NCI-H446 (cell line): ENCODE measurements around the gene NPY4R2.
"Not testable (repeated sequence)": the region's sequence is repeated elsewhere in the genome, so short reads cannot be mapped to it uniquely, and the experiment has no call there.

Experiments
- DNase-seq, 2 experiments: peaks; one replicate each; lab custom pipeline; 2025; lab: John Stamatoyannopoulos, UW

Gene NPY4R2

GRCh38 chr10:47918475-47918874 lies at the start of gene NPY4R2:
TSS of gene NPY4R2 (plus strand) at chr10:47918662. CDS start at chr10:47921988, 3,326 bp downstream.
- not testable (repeated sequence) for DNase-seq

- not testable (repeated sequence) for DNase-seq
These were observed 47.6 kb upstream of the NPY4R2 start for GRCh38 chr10:47870887-47871286.

GRCh38 chr10:47871485-47872180 lies 46.8 kb upstream of the NPY4R2 start:
- DNase-seq, result not testable (repeated sequence)

GRCh38 chr10:47872236-47872635 lies 46.2 kb upstream of the NPY4R2 start:
- not testable (repeated sequence) for DNase-seq

GRCh38 chr10:47884239-47884638 lies 34.2 kb upstream of the NPY4R2 start:
- not testable (repeated sequence) for DNase-seq

GRCh38 chr10:47884934-47885333 lies 33.5 kb upstream of the NPY4R2 start:
- DNase-seq, result not testable (repeated sequence)

GRCh38 chr10:47886356-47886755 lies 32.1 kb upstream of the NPY4R2 start:
- not testable (repeated sequence) for DNase-seq

- not testable (repeated sequence) for DNase-seq
These were observed 31.6 kb upstream of the NPY4R2 start for GRCh38 chr10:47886827-47887226.

- DNase-seq, result not testable (repeated sequence)
These were observed 27.7 kb upstream of the NPY4R2 start for GRCh38 chr10:47890737-47891136.

GRCh38 chr10:47892494-47893261 lies 25.8 kb upstream of the NPY4R2 start:
- not testable (repeated sequence) for DNase-seq

- DNase-seq, result not testable (repeated sequence)
These were observed 23.9 kb upstream of the NPY4R2 start for GRCh38 chr10:47894571-47894970.

- DNase-seq, result not testable (repeated sequence)
These were observed 20.6 kb upstream of the NPY4R2 start for GRCh38 chr10:47897813-47898212.

- not testable (repeated sequence) for DNase-seq
These were observed 9.1 kb upstream of the NPY4R2 start for GRCh38 chr10:47909333-47909732.

- not testable (repeated sequence) for DNase-seq
These were observed 8.0 kb upstream of the NPY4R2 start for GRCh38 chr10:47910486-47910885.

GRCh38 chr10:47914052-47914451 lies 4.4 kb upstream of the NPY4R2 start:
- not testable (repeated sequence) for DNase-seq

GRCh38 chr10:47915849-47916548 lies 2.5 kb upstream of the NPY4R2 start:
- not testable (repeated sequence) for DNase-seq

GRCh38 chr10:47920610-47921009 lies 2.1 kb downstream of the NPY4R2 start:
- DNase-seq, result not testable (repeated sequence)

- not testable (repeated sequence) for DNase-seq
These were observed 4.0 kb downstream of the NPY4R2 start for GRCh38 chr10:47922503-47922902.

GRCh38 chr10:47924628-47925027 lies 6.2 kb downstream of the NPY4R2 start:
- not testable (repeated sequence) for DNase-seq

- not testable (repeated sequence) for DNase-seq
These were observed 8.9 kb downstream of the NPY4R2 start for GRCh38 chr10:47927147-47927916.

GRCh38 chr10:47928225-47928624 lies 9.8 kb downstream of the NPY4R2 start:
- not testable (repeated sequence) for DNase-seq

- not testable (repeated sequence) for DNase-seq
These were observed 14.4 kb downstream of the NPY4R2 start for GRCh38 chr10:47932824-47933223.
